HK-2 (cell line): Measurements from ENCODE around the gene EPB41.
"Not testable (repeated sequence)": the region's sequence is repeated elsewhere in the genome, so short reads cannot be mapped to it uniquely, and the experiment has no call there.

Source experiments
- DNase-seq: peaks from one replicate; pipeline ENCODE4 v3.0.0-alpha.2; 2018; ENCODE audit not compliant: unreplicated experiment

EPB41 gene

DNA sequence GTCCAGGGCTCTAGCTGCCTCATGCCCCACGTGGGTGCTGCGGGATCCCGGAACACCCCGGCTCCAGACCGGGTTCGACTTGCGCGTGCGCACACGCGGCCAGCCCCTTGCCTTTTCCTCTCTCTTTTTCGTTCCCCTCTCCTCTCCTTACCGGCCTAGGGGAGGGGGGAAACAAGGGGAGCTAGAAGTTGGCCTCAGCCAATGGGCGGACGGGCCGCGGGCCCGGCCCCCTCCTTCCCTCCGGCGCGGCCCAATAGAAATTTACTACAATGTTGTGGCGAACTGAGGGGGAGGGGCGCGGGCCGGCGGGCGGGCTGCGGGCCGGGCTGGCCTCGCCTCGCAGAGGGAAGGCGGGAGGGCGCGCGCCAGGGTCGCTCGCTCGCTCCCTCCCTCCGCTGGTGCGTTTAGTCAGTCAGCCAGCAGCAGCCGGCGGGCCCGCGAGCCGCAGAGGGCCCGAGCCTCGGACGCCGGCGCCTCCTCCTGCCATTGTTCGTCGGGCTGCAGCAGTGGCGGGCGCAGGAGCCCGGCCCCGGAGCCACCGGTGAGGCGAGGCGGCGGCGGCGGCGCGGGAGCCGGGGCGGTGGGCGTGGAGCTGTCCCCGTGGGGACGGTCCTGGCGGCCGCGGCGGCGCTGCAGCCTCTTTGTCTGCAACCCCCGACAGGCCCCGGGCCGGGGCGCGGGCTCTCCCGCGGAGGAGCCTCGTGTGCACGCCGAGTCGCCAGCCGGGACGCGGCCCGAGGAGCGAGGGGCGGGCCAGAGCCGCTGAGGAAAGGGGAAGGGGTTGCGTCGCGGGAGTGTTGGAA is at the start of gene EPB41:
Gene EPB41 (plus strand): TSS at position 342 of the 803 bp plus-strand sequence. CDS start 72,869 bp downstream, outside the sequence.
- DNase-seq, result peak; percentile 92

DNA sequence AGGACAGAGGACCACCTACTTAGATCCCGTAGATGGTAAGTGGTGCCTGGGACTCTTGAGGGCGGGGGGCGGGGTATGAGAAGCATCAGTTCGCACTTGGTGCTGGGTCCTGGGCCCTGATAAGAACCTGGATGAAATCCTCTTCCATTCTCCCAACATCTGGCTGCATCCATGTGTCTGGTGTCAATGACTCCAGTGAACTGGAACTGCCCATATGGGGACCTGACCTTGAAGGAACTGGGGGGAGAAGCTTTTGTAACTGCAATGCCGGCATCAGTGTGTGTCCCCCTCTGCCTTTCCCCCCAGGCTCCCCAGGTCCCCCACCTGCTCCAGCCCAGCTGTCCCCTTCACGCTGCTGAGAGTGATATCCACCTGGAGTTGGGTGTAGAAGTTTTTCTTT is 49.7 kb upstream of the EPB41 start:
- no peak for DNase-seq

DNA sequence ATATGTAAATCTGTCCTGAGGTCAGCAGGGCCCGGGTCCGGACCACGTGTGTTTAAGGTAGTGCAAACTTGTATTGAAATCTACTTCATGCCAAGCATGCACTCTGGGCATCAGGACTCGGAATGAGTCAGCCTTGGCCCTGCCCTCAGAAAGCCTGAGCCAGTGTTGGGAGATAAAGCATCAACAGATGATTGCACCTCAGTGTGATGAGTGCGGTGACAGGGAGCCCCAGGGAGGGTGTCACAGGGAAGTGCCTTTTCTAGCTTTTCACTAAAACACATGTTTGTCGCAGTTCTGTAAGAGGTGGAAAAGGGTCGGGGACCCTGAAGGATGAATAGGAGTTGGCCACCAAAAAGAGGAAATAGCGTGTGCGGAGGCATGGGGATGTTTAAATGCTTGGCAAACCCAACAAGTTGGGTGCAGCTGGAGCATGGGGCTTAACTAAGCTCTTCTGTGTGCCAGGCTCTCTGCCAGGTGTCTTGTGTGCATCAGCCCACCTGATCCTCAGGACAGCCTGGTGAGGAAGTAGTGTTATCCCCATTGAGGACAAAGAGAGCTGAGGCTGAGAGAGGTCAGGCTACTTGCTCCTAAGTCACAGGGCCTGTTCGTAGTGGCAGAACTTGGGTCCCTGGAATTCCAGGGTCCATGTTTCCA is 48.2 kb upstream of the EPB41 start:
- DNase-seq, result peak; percentile 55

DNA sequence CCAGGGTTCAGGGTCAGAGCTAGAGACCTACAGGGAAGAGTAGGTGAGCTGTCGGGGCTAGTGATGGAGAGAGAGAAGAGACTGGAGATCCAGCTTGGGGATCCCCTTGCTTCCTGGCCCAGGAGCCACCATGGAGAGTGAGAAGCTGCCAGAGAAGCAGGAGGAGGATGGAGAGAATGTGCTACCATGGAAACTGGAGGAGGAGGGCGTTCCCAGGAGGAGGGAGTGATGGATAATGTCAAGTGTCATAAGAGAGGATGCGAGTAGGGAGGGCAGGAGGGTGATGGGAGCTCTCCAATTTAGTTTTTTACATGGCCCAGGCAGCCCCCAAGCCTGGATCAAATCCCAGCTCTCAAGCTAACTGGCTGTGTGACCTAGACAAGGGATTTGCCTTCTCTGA is 46.5 kb upstream of the EPB41 start:
- no peak for DNase-seq

DNA sequence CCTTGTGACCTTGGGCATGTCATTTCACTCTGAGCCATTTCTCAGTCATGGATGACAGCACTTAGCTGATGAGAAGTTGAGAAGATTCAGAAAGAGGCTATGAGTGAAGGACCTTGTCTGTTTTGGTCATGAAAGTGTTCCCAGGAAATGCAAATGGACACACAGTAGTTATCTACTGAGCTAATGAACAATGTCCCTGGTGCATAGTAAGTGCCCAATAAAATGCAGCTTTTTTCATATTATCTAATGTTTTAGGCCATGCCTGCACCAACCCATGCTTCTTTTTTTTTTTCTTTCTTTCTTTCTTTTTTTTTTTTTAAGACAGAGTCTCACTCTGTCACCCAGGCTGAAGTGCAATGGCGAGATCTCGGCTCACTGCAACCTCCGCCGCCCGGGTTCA is 44.4 kb upstream of the EPB41 start:
- DNase-seq, result no peak

DNA sequence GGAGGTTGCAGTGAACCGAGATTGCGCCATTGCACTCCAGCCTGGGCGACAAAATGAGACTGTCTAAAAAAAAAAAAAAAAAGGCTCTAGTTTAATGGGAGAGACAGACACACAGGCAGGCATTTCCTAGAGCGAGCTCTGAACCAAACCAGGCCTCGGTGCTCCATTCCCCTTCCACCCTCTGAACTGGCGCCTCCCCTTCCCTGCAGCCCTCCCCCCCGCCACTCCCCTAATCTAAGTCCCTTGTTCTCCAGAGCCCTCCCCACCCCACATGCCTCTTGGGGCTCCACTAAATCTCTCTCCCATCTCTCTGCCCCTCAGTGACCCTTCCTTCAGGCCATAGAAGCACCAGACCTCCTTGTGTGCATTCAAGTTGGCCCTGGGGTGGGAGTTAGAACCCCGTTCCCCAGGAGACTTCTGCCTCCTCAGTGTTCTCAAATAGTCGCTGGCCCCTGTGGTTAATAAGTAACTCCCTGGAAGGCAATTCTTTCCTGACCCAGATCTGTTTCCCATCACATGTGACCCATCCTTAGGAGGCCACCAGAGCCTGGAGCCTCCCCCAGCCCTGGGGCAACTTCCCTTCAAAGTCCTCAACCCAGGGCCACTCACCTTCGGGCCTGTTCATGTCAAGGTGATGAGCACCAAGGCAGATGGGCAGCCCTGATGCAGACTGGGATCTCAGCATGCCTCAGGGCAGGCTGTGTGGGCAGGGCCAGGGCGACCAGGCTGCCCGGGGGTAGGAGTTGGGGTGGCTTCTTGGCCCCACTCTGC is 42.6 kb upstream of the EPB41 start:
- DNase-seq, result peak; percentile 32

DNA sequence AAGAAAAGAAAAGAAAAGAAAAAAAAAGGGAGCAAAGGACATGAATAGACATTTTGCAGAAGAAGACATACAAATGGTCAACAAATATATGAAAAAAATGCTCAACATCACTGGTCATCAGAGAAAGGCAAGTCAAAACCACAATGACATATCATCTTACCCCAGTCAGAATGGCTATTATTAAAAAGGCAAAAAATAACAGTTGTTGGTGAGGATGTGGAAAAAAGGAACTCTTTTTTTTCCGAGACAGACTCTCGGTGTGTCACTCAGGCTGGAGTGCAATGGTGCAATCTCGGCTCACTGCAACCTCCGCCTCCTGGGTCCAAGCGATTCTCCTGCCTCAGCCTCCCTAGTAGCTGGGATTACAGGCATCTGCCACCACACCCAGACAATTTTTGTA is 39.2 kb upstream of the EPB41 start:
- DNase-seq, result not testable (repeated sequence)

DNA sequence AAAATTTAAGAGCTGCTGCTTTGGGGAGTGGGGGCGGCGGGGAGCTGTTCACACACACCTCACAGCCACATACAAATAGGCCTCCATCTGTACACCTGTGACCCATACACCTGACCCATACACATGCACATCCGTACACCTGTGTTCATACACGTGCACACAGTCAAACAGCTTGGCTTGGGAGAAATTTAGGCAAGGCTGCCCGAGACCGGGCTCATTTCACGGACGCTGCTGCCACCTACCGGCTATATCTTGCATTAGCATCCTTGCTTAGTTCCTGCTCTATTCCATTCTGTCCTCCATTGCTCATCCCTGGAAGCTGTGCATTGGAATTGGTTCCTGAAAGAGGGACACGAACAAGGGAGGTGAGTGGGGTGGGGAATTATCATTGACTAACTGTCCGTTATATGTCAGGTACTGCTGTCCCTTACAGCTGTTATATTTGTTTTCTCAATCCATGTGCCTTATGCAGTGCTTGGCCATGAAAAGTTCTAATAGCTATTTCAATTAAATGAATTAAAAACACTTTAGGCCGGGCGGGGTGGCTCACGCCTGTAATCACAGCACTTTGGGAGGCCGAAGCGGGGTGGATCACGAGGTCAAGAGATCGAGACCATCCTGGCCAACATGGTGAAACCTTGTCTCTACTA is 37.1 kb upstream of the EPB41 start:
- peak; percentile 80 for DNase-seq

DNA sequence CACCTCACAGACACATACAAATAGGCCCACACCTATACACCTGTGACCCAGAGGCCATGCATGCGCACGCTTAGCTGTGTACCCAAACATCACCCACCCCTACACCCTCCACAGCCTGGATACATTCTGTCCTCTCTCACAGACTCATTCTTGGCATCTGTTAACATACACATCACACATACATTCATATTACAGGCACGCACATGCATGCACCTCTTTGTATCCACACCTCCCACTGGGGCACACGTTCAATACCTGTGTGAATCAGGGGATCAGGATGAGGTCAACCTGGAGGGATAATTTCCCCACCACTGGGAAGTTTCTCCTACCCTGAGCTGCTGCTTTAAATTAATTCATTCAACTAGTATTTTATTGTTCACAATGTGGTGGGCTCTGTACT is 35.6 kb upstream of the EPB41 start:
- no peak for DNase-seq

DNA sequence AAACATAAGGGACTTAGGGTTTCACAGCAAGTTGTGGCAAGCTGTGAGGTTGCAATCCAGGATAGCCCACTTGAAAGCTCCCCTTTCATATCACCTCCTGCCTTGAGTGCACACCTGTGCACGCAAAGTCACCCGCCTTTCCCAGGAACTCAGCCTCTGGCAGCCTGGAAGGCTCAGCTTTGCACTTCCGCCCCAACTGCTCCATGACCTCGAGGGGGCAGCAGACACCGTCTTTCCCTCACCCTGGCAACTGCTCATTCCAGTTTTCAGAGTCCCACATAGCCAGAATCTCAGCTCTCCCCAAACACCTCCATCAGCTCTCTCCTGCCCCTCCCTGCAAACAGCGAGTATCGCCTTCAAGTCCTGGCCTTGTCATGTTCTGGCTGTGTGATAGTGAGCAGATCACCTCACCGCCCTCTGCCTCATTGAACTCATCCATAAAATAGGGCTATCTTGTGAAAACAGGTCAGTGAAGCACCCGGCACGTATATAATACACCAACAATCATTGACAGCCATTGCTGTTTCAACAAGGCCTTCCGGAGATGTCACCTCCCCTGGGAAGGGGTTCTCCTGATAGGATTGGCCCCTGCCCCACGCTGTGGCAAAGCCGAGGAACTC is 32.2 kb upstream of the EPB41 start:
- DNase-seq, result peak; percentile 87

DNA sequence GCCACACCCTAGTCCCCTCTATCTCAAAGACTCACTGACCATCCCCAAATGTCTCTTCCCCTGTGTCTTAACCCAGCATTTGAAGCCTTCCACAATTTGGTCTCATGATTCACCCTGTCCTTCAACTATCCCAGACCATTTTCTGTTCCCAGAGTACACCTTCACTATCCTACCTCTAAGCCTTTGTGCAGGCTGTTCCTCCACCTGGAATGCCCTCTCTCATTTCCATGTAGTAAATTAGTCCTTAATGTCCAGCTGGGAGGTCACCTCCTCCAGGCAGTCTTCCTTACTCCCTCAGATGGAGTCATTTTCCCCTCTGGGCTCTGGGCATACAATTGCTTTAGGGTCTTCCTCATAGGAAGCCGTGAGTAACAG is 31.1 kb upstream of the EPB41 start:
- DNase-seq, result no peak

DNA sequence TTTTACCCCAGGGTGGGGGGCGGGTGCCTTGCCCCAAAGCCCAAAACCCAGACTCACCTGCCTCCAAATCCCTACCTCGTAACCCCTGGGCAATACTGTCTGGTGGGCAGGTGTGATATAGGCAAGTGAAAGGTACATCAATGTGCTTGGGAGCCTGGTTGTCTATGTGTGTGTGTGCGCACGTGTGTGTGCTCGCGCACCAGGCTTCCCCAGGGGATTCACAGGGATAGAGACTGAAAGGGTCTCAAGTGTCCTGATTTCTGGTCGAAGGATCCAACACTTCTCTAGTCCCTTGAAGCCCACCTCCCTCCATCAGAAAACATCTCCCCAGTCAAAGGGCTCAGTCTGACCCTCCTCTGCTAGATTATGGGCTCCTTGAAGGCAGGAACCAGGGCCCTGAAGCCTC is 28.9 kb upstream of the EPB41 start:
- DNase-seq, result no peak

DNA sequence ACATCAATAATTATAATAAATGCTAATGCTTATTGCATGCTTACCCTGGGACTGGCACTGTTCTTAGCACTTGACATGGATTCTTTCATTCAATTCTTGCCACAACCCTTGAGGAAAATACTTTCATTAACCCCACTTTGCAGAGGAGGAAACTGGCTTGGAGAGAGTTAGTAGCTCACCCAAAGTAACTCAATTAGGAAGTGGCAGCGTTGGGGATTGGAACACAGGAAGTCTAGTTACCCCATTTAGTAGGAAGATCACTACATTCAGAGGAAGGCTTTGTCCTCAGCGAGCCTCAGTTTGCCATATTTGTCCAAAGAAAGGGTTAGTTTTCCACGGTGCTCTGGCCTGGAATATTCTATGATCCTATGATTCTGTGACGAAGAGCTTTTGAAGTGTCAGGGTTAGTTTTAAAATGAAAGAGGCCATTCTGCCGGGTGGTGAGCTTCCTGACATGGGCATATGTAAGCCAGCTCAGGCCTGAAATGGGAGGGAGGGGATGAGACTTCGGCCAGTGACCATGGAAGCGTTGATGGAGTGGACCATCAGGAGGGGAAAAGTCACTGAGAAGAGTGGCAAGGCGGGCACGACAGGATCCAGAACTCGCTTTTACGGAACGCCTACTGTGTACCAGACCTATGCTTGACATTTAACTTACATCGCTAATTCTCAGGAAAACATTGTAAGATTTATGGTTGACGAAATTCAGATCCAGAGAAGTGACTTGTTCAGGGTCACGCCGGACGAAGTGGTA is 28.2 kb upstream of the EPB41 start:
- no peak for DNase-seq

DNA sequence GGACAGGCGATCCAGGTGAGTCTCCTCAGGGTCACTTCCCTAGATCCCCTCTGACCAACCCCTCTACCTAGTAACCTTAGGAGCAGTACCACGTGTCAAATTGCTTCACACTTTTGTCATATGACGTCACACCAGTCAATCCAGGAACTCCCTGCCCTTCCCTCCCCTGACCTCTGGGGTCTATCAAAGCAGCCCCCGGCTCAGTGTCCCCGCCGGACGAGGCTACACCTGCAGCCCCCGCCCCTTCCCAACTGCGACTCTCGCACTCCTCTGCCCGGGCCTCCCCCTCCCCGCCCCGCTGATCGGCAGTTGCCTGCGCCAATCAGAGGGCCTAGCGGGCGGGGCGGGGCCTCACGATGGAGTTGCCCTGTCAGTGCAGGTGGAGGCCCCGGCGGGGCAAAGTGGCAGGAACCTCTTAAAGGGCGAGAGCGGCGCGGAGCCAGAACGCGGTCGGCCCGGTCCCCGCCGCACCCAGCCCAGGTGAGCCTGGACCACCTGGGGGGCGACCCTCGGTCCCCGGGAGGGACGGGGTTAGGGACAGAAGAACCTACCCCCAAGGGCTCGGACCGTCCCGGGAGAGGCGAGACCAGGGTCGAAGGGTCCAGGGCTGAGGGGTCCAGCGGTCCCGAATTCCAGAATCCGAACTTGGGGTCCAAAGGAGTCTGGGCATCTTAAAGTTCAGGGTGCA is 27.5 kb upstream of the EPB41 start:
- peak; percentile 87 for DNase-seq

DNA sequence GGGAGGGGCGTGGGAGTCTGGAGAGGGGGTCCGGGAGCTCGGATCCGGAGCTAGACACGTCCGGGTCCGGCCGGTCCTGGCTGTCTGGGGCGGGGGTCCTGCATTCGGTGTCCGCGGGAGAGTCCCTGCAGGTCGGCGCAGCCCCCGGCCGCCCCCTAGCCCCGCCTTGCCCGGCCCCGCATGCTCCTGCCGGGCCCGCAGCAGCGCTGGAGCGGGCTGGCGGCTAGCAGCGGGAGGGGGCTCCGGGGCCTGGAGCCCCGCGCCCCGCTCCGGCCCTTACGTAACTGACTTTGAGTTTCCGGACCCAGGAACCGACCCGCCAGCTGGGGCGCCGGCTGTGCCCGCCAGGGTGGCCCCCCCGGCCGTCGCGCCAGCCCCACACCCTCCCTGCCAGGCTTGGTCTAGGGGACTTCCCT is 26.9 kb upstream of the EPB41 start:
- peak; percentile 27 for DNase-seq

DNA sequence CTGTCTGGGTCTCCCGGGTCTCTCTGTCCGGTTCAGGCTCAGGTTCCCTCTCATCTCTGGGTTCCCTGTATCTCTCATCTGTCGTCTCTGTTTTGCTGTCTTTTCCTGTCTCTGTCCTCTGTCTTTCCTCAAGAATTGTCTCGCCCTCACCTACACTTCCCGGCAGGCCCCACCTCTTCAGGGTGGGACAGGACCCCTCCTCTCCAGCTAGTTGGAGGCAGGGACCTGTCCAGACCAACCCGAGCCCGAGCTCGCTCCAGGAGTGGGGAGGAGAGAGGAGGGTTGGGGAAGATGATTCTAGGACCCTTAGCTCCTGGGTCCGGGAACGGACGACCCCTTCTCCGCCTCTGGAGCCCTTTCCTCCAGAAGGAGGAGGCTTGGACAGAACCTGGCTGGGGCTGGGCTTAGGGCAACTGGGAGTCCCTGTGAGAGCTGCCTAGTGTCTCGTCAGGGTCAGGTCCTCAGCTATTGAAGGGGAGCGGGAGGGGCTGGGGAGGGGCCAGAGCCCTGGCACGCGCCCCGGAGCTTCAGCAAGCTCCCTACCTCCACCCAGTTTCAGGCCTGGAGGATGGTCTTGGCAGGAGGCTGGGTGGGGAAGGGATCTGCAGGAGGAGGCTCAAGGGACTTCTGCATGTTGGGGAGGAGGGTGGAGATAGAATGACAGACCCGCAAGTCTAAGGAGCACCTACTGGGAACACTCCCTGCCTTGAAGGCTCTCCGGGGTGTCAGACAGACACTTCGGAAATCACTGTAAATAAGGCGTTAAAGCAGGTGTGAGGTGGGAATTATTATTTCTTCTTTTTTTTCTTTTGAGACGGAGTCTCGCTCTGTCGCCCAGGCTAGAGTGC is 26.3 kb upstream of the EPB41 start:
- no peak for DNase-seq

DNA sequence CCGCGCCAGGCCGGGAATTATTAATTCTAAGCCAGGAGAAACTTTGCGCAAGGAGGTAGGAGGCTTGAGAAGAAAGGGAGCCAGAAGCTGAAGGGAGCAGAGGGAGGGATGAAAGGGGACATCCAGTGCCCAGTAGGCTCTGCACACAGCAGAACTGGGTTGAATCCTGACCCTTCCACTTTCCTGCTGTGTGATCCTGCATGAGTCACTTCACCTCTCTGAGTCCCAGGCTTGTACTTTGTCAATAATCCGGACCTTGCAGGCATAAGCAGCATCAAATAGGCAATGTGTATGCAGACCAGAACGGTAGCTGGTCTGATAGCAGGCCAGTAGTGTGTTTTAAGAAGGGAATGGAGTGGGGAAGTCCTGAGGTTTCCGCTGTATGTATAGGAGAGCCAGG is 25.5 kb upstream of the EPB41 start:
- DNase-seq, result no peak

DNA sequence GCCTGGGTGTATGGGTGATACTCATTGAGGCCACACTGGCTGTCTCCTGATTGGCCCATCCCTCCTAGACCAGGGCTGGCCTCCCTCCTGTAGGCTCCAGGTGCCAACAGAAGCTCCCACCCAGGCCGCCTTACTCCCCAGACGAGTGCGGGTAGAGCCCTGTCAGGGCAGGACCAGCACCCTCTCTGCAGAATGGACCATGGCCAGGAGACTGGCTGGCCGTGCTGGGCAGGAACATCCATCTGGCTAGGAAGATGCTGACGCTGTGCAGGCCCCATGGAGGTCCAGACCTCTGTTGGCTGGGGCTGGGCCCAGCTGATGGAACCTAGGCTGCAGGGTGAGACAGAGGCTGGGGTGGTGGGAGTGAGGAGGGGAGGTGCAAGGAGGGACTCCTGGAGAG is 25.0 kb upstream of the EPB41 start:
- no peak for DNase-seq

DNA sequence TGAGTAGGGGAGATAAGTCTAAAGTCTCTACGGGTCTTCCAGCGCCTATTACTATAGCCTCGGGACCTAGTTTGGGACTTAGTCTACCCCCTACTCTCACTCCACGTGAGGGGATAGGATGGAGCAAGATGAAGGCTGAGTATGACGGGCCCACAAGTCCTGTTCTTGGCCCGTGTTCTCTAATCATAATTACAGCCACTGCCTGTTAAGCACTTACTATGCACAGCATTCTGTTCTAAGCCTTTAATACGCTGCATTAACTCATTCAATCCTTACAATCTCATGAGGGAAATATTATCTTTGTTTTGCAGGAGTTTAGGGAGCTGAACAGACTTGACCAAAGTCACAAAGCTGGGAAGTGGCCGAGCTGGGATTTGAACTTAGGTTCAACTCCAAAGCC is 23.9 kb upstream of the EPB41 start:
- no peak for DNase-seq
